ENCODE results near the gene SOX3.

Gene SOX3

GRCh38 chrX:140504371-140505324 lies at the start of gene SOX3:
SOX3 (minus strand) TSS chrX:140505069; CDS start chrX:140505060, 9 bp downstream.
- no peak for DNase-seq

GRCh38 chrX:140548985-140549384 lies 44.1 kb upstream of the SOX3 start:
- no peak for DNase-seq

- no peak for DNase-seq
Observed at GRCh38 chrX:140526171-140526570, 21.3 kb upstream of the SOX3 start.

GRCh38 chrX:140525448-140525847 lies 20.6 kb upstream of the SOX3 start:
- DNase-seq: no peak

GRCh38 chrX:140524556-140524955 lies 19.7 kb upstream of the SOX3 start:
- no peak for DNase-seq

- no peak for DNase-seq
Observed at GRCh38 chrX:140521393-140521792, 16.5 kb upstream of the SOX3 start.

- DNase-seq: no peak
Observed at GRCh38 chrX:140514554-140514953, 9.7 kb upstream of the SOX3 start.

GRCh38 chrX:140510895-140511295 lies 6.0 kb upstream of the SOX3 start:
- no peak for DNase-seq

GRCh38 chrX:140510306-140510676 lies 5.4 kb upstream of the SOX3 start:
- DNase-seq: no peak

- no peak for DNase-seq
Observed at GRCh38 chrX:140509468-140510305, 4.8 kb upstream of the SOX3 start.

- no peak for DNase-seq
Observed at GRCh38 chrX:140508958-140509357, 4.1 kb upstream of the SOX3 start.

GRCh38 chrX:140507982-140508305 lies 3.1 kb upstream of the SOX3 start:
- no peak for DNase-seq

GRCh38 chrX:140507223-140507981 lies 2.5 kb upstream of the SOX3 start:
- DNase-seq: no peak

GRCh38 chrX:140505421-140506337 lies 810 bp upstream of the SOX3 start:
- no peak for DNase-seq

- DNase-seq: no peak
Observed at GRCh38 chrX:140503714-140504351, 1.0 kb downstream of the SOX3 start.

GRCh38 chrX:140503238-140503601 lies 1.6 kb downstream of the SOX3 start:
- no peak for DNase-seq

GRCh38 chrX:140502491-140503237 lies 2.2 kb downstream of the SOX3 start:
- no peak for DNase-seq

- no peak for DNase-seq
Observed at GRCh38 chrX:140501940-140502468, 2.9 kb downstream of the SOX3 start.

GRCh38 chrX:140501321-140501720 lies 3.5 kb downstream of the SOX3 start:
- no peak for DNase-seq

- no peak for DNase-seq
Observed at GRCh38 chrX:140500441-140500840, 4.4 kb downstream of the SOX3 start.

- DNase-seq: no peak
Observed at GRCh38 chrX:140495739-140496138, 9.1 kb downstream of the SOX3 start.

Data from cortex of kidney (tissue), 1 donor.